ENCODE results near the gene TAS1R2.
"Not testable (repeated sequence)": the region's sequence is repeated elsewhere in the genome, so short reads cannot be mapped to it uniquely, and the experiment has no call there.

Gene TAS1R2

DNA sequence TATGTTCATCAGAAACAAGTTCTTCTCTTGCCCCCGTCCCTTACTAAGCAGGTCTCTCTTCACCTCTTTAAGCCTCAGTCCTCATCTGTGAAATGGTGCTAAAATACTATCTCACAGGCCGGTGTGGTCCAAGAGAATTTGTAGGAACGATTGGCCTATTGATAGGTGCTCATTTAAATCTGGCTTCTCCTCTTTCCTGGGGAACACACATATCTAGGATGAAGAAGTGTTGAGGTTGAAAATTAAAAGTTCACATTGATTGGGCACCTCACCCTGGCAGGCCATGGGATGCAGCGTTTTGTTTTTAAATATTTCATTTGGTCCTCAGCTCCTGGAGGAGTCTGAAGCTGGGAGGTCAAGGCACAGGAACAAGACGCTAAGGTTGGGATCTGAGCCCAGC, 8.9 kb upstream of the TAS1R2 start:
- no peak for DNase-seq

GRCh38 chr1:18866846-18867245, 7.4 kb upstream of the TAS1R2 start:
- DNase-seq, result no peak

GRCh38 chr1:18866314-18866713, 6.9 kb upstream of the TAS1R2 start:
- no peak for DNase-seq

- DNase-seq, result no peak
Measured at GRCh38 chr1:18865176-18865575, 5.7 kb upstream of the TAS1R2 start.

DNA sequence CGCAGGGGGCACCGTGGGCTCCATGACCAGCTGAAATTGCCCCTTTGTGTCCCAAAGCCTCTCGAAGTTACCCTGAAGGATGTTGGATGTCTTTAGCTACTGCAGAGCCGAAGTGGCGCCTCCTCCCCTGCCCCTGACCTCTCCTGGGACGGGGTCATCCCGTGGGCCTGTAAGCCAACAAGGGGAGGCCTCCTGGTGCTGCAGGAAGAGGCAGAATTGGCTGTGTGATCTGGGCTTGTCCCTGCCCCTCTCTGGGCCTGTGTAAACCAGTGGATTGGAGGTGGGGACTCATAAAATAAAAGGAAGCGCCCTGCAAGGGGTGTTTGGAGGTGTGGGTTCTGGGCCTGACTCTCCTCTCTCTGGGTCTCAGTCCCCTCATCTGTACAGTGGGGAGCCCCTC, 2.1 kb upstream of the TAS1R2 start:
- DNase-seq, result no peak

DNA sequence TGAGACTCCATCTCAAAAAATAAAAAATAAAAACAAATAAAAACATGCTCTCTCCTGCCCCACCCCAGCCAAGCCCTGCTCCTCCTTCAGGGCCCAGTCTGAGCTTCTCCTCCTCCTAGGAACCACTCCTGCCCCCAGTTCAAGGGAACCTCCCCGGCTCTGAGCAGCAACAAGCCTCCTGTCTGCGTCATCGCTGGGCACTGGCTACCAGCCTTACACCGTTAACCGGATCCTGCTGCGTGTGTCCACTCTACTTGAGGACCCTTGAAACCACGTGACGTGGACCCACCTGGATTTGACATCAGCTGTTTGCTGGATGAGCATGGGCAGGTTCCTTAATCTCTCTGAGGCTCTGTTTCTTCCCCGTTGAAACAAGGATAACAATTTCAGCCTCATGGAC, 1.6 kb upstream of the TAS1R2 start:
- DNase-seq, result no peak

DNA sequence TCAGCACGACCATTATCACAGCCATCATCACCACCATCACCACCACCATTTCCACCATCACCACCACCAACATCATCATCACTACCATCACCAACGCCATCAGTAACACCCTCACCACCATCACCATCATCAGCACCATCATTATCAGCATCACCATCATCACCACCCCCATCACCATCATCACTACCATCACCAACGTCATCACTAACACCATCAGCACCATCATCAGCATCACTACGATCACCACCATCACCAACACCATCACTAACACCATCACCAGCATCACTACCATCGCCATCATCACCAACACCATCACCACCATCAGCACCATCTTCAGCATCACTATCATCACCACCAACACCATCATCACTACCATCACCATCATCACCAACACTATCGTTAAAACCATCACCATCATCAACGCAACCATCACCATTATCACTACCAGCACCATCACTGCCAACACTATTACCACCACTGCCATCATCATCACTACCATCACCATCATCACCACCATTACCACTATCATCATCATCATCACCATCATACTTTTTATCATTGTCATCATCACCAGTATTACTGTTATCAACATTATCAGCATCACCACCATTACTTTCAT, 1.3 kb downstream of the TAS1R2 start:
- no peak for DNase-seq

DNA sequence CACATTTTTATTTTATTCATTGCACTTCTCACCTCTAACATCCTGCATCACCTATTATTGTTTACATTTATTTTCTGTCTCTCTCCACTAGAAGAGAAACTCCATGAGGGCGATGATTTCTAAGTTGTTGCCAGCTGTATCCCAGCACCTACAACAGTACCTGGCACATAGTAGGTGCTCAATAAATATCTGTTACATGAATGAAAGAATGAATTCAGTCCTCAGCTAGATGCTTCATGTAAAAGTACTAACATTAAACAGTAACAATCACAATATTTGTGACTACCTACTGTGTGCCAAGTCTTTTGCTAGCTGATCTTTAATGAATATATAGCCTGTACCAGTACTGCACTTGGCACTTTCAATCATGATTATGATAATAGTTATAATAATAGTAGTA, 3.0 kb downstream of the TAS1R2 start:
- DNase-seq, result no peak

DNA sequence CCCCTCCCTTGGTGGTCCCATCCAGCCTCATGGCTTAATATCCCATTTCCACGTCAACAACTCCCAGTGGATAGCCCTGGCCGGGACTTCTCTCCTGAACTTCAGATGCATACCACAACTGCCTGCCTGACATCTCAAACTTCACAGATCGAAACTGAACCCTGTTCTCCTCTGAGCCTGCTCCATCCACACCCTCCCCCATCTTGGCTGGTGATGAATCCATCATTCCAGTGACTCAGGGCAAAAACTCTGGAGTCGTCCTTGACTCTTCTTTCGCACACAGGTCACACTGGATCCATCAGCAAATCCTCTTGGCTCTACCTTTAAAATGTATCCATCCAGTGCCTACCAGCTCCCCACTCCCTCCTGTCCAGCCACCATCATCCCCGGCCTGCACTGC, 3.9 kb downstream of the TAS1R2 start:
- DNase-seq, result no peak

DNA sequence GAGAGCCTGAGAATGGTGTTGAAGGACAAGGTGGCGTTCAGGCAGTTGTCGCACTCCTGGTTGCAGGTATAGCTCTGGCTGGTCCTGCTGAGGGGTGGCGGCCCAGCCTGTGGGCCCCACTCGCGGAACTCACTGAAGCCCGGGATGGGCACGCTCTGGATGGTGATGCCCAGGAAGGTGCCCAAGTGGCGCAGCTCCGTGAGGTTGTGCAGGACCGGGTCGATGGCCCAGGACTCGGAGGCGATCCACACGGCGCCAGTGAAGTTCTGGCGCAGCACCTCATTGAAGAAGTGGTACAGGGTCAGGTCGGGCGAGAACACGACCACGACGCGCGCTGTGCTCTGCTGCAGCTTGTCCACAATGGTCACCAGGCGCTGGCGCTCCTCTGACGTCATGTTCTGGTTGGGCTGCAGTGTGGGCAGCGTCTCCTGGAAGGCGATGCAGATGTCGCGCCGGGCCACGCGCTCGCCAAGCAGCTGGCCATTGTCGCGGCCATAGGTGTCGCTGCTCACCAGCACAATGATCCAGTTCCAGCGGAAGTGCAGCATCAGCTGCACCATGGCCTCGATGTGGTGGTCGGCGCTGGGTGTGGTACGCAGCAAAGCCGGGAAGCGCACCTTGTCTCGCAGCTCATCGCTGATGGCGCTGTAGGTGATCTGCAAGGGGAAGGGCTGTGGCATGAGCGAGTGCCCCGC, 5.0 kb downstream of the TAS1R2 start:
- DNase-seq, result peak; percentile 72

DNA sequence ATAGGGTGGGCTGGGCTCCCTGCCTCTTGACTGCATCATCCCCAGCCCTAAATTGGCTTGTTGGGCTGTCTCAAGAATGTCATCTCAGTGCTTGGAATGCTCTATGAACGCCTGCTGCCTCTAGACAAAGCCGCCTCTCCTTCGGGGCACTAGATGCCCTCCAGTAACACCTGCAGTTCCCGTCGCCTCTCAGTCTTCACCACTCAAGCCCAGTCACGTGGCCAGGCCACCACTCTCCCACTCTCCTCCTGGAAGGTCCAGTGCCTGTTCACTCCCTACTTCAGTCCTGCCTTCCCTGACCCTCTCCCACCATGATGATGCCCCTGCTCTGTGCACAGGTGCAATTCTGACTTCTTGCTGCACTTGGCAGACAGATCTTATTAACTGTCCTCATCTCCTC, 7.0 kb downstream of the TAS1R2 start:
- no peak for DNase-seq

DNA sequence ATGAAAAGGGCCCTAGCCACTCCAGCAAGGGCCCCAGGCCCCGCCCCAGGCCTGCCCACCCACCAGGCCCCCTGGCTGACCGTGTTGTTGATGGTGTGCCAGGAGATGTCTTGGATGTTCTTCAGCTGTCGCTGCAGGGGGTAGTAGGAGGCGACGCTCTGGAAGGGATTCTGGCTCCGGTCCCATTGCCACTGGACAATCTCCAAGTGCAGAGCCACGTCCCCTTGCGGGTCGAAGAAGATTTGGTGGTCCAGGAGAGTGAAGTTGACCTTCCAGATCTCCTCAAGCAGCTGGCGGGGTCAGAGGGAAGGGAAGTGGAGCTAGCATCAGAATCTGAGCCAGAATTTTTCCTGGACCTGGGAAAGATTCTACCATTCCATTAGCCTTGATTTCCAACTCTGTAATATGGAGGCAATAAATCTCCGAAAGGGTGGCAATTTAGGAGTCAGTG, 10.2 kb downstream of the TAS1R2 start:
- DNase-seq, result no peak

DNA sequence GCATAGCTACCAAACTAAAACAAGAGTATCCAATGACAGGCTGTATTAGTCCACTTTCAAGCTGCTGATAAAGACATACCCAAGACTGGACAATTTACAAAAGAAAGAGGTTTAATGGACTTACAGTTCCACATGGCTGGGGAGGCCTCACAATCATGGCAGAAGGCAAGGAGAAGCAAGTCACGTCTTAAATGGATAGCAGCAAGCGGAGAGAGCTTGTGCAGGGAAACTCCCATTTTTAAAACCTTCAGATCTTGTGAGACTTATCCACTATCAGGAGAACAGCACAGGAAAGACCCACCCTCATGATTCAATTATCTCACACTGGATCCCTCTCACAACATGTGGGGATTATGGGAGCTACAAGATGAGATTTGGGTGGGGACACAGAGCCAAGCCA, 11.7 kb downstream of the TAS1R2 start:
- not testable (repeated sequence) for DNase-seq

DNA sequence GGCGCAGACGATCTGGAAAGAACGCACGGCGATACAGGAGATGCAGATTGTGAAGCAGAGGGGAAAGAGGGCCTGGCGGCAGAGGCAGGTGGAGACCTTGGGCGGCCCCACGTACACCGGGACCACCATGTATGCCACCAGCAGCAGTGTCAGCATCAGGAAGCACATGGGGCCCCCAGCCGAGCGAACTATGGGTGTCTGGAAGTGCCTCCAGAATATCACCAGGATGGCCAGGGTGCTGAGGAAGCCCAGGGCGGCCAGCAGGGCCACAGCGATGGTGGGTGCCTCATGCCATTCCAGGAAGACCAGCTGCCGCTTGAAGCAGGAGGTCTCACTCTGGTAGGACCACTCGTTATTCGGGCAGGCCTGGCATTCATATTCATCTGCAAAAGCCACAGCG, 19.3 kb downstream of the TAS1R2 start:
- DNase-seq, result no peak

DNA sequence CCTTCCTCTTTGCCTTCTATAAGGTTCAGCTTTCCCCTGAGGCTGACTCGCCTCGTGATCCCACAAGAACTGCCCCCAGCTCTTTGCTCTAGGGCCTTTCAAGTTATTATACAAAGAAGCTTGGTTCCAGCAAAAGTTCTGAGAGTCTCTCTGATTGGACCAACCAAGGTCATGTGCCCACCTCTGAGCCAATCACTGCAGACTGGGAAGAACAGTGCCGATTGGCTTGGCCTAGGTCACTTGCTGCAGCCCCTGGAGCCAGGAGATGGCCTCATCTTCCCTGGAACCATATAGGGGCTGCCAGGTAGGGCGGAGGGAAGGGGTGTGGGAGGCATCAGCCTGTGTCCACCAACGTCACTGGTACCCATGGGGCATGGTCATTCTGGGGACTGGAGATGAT, 22.8 kb downstream of the TAS1R2 start:
- DNase-seq, result no peak

- DNase-seq, result not testable (repeated sequence)
Measured at GRCh38 chr1:18832319-18832718, 27.1 kb downstream of the TAS1R2 start.

DNA sequence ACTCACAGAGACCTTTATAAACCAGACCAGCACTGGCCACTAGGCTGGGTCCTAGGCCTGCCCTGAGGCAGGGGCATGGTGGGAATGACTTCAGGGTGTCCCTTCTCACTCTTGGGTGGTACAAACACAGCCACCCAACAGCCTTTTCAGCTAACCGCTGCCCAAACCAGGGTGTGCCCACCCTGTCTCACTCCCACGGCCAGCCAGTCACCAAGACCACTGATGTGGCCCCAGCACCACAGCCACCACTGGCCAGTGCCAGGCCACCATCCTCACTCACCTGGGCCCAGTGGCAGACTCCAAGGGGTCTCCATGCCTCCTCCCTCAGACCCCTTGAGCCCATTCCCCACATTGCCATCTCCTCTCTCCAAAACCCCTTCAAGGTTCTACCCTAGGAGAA, 27.8 kb downstream of the TAS1R2 start:
- no peak for DNase-seq

DNA sequence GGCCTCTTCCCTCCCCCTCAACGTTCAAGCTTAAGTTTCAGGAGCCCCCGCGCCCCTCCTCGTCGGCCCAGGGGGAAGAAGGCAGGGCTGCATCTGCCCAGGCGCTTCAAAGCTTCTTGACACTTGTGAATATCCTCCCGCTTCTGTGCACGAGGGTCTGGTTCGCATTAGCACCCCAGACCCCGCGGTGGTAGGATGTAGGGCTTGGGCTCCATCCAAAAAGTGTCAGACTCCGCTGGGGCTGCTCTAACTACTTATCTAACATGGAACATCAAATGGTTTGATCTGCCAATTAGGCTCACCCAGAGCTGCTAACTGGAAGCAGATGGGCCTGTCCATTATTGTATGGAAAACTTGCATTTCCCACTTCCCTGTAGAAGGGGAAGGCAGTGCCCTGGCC, 28.9 kb downstream of the TAS1R2 start:
- no peak for DNase-seq

- DNase-seq, result no peak
Measured at GRCh38 chr1:18829671-18830070, 29.8 kb downstream of the TAS1R2 start.

DNA sequence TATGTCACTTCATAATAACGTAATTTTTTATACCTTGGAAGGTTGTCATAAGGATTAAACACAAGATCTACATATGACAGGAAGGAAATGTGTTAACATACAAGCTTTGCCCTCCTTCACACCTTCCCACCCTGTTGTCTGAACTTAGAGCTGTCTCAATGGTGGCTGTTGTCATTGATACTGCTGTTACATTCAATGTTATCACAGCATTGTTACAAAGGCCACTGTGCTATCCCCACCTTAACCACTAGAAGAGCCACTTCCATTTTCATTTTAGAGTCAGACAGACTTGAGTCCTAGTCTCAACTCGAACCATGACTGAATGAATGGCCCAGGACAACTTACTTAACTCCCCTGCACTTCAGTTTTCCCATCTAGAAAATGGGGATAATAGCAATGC, 31.2 kb downstream of the TAS1R2 start:
- DNase-seq, result no peak

- DNase-seq, result no peak
Measured at GRCh38 chr1:18823438-18823837, 36.0 kb downstream of the TAS1R2 start.

DNA sequence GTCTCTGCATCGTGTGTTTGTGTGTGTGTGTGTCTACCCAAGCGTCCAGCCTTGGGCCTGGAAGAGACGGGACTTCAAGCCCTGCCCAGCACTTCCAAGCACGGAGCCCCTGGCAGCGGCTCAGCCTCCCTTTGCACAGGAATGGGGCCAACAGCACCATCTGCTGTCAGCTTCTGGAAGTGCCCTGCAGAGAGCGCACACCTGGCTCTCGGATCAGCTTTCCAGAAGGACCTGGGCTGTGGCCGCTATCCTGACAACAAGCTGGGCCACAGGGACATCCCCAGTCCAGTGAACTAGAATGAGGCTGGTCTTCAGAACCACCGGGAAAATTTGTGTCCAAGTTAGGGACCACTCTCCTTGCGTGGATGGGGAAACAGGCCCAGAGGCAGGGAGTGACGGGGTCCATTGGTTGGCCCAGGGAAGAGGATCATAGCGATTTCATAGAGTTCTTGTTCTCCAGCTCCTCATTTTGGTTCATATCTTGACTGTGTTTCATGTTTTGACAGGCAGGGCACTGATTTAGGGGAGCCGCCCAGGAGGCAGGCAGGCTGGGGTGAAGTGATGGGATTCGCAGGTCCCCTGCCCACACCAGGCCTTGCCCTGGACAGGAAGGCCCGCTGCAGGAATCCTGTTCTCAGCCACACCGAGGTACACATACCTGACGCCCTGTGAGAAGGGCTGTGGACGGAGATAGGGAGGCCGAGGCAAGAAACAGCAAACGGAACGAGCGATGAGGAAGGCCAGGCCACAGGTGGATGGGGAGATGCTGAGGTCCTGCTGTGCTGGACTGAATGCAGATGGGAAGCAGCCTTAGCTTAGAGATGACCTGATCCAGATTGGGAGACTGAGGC, 38.4 kb downstream of the TAS1R2 start:
- peak; percentile 50 to 53 for DNase-seq

DNA sequence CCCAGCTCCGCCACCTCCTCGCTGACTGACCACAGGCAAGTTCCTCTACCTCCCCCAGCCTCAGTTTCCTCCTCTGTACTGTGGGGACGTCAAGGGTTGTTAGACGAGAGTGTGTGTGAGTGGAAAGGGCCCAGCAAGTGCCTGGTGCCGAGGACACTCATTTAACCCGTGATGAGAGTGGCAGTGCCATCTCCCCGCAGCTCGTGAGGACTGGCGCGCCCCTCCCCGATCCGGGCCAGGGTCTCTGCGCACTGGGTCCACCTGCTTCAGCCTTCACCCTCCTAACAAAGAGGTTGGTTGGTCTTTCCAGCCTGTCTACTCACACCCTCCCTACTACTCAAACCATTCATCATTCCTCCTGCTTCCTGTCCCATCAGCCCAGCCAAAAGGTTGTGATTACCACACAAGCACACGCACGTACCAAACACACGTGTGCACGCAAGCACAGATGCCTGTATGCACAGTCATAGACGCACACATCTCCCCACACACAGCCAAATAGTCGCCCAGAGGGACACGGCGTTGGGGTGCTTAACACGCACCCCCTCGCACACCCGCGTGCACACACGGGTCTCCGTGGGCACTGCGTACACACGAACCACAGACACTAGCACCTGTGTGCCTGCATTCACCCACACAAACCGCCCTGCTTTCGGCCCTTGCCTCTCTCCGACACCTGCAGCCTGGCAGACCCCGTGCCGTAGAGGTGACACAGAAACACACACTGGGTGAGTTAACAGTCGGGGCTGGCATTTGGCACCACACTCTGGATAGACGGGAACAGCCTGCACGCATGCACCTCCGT, 39.3 kb downstream of the TAS1R2 start:
- DNase-seq, result no peak

All from NCI-H1930 (cell line).